AG09309 (cell line): ENCODE measurements around the gene PDE4D.
A peak's percentile ranks its signal among the peaks of the same experiment; 100 is the strongest.
"Not testable (repeated sequence)": the region's sequence is repeated elsewhere in the genome, so short reads cannot be mapped to it uniquely, and the experiment has no call there.

Source experiments
- DNase-seq: peaks from one replicate; pipeline ENCODE4 v3.0.0-alpha.2; 2010; ENCODE audit warnings: low read depth
- H3K4me3 ChIP-seq: 2 replicates; pipeline ENCODE4 v1.5.1; 2011; ENCODE audit warnings: mild to moderate bottlenecking, low read depth, low read length, moderate library complexity; ENCODE audit not compliant: control insufficient read depth
- TF ChIP-seq, protein P1 (sequence below): IDR thresholded peaks from 2 replicates; pipeline ENCODE4 v1.5.1; 2011; ENCODE audit warnings: mild to moderate bottlenecking, low read depth, low read length, inconsistent platforms; ENCODE audit not compliant: insufficient read depth, control insufficient read depth; ENCODE audit errors: missing control alignments

PDE4D gene

DNA sequence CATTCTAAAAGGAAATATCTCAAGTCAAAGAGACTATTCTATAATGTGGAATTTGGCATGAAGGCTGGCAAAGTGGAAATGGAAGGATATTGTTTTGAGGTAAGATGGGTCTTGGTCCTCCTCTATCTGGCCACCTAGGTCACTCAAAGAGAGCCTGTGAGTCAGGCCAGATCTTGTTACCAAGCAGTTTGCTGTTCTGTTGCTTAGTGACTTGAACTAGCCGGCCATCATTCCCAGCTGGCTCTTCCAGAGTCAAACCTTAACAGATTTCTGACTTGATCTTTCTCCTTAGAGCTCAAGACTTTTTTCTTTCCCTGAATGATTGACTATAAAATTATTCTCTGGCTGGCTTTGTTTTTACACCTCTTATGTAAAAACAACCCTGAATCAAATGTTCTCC is 136.1 kb downstream of the PDE4D start:
- TF ChIP-seq, protein P1, sequence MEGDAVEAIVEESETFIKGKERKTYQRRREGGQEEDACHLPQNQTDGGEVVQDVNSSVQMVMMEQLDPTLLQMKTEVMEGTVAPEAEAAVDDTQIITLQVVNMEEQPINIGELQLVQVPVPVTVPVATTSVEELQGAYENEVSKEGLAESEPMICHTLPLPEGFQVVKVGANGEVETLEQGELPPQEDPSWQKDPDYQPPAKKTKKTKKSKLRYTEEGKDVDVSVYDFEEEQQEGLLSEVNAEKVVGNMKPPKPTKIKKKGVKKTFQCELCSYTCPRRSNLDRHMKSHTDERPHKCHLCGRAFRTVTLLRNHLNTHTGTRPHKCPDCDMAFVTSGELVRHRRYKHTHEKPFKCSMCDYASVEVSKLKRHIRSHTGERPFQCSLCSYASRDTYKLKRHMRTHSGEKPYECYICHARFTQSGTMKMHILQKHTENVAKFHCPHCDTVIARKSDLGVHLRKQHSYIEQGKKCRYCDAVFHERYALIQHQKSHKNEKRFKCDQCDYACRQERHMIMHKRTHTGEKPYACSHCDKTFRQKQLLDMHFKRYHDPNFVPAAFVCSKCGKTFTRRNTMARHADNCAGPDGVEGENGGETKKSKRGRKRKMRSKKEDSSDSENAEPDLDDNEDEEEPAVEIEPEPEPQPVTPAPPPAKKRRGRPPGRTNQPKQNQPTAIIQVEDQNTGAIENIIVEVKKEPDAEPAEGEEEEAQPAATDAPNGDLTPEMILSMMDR: no peak
- no peak for DNase-seq
- H3K4me3 ChIP-seq: no peak overlapping the region

DNA sequence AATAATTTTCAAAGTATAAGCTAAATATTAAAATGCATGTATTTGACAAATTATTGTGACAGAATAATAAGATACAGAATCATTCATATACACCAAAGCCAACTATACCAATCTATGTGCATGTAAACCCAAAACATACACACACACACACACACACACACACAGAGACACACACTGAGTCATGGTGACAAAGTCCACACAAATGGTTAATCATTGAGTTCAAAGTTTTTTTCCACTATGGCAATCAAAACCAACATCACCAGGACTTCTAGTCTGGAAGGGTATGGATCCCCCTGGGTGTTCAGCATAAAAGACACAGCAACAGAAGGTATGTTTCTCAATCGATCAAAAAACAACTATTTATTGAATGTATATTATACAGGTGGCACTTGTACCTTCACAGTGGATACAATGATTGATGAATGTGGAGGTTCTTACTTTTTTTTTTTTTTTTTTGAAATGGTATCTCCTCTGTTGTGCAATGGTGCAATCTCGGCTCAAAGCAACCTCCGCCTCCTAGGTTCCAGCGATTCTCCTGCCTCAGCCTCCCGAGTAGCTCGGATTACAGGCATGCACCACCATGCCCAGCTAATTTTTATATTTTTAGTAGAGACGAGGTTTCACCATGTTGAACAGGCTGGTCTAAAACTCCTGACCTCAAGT is 137.0 kb downstream of the PDE4D start:
- TF ChIP-seq, protein P1: no peak
- no peak overlapping the region for H3K4me3 ChIP-seq
- no peak for DNase-seq

- TF ChIP-seq, protein P1: no peak
- DNase-seq: no peak
- H3K4me3 ChIP-seq: no peak overlapping the region
Observed at GRCh38 chr5:59755476-59755875, 138.1 kb downstream of the PDE4D start.

- TF ChIP-seq, protein P1: no peak
- no peak for DNase-seq
- H3K4me3 ChIP-seq: no peak overlapping the region
Observed at GRCh38 chr5:59753599-59753998, 139.9 kb downstream of the PDE4D start.

DNA sequence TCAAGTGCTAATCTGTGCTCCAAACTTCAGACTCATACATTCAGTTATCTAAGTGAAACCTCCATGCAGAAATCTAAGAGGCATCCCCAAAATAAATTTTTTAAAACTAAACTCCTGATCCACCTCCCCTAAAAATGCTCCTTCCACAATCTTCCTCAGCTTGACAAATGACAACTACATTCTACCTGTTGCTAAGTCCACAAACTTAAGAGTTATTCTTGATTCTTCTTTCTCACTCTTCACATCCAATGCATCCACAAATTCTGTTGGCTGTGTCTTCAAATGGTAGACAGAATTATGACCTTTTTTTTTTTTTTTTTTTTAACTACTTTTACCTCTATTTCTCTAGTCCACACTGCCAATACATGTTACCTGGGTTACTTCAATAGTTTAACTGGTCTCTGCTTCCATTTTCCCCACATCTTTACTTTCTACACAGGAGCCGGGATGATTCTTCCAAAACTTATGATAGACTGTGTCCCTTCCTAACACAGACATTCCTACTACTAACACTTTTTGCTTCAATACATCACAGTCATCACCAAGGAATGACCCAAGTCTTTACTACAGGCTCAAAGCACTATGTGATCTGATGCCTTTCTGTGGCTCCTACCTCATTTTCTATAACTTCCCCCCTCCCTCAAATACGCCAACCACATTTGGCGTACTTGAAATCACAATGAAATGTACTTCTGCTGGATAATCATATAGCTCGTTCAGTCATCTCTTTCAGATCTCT is 143.6 kb downstream of the PDE4D start:
- TF ChIP-seq, protein P1: no peak
- no peak overlapping the region for H3K4me3 ChIP-seq

GRCh38 chr5:59748036-59748663 is 145.4 kb downstream of the PDE4D start:
- DNase-seq, H3K4me3 ChIP-seq: not testable (repeated sequence)

More for the DNA sequence above, 143.6 kb downstream of the PDE4D start:
- no peak for DNase-seq

- TF ChIP-seq, protein P1: peak; percentile 13
- peak; percentile 43 for DNase-seq
Observed at GRCh38 chr5:59746241-59746765, 147.2 kb downstream of the PDE4D start.

More at GRCh38 chr5:59746241-59746765, 147.2 kb downstream of the PDE4D start:
- no peak overlapping the region for H3K4me3 ChIP-seq
